Stimulated activated CD4-positive, alpha-beta T cell treated with anti-CD3 and anti-CD28 coated beads, Interleukin-1b, Interleukin-23, amount 100 ng/mL, for 48 hours (primary cell): Measurements from ENCODE around the gene S100A4.

ENCODE experiments used
- DNase-seq: peaks from one replicate; pipeline ENCODE4 v3.0.0-alpha.2; 2020

S100A4 gene

GRCh38 chr1:153503766-153504165 lies 41.8 kb downstream of the S100A4 start:
- DNase-seq, result no peak

- DNase-seq, result no peak
Observed at GRCh38 chr1:153498746-153499145, 46.9 kb downstream of the S100A4 start.

- DNase-seq, result no peak
Observed at GRCh38 chr1:153495536-153495935, 50.1 kb downstream of the S100A4 start.

GRCh38 chr1:153494976-153495535 lies 50.5 kb downstream of the S100A4 start:
- DNase-seq, result peak; percentile 77
